ENCODE measurements around the gene SUSD3. TPM values are rescaled to one million over a fixed set of nuclear protein-coding genes. Genes with fewer than 3 reads are reported as not detected.
"Not testable (repeated sequence)": the region's sequence is repeated elsewhere in the genome, so short reads cannot be mapped to it uniquely, and the experiment has no call there.

The SUSD3 gene
- total RNA-seq, 1 experiment from 2014 or later = 0.27 TPM

DNA sequence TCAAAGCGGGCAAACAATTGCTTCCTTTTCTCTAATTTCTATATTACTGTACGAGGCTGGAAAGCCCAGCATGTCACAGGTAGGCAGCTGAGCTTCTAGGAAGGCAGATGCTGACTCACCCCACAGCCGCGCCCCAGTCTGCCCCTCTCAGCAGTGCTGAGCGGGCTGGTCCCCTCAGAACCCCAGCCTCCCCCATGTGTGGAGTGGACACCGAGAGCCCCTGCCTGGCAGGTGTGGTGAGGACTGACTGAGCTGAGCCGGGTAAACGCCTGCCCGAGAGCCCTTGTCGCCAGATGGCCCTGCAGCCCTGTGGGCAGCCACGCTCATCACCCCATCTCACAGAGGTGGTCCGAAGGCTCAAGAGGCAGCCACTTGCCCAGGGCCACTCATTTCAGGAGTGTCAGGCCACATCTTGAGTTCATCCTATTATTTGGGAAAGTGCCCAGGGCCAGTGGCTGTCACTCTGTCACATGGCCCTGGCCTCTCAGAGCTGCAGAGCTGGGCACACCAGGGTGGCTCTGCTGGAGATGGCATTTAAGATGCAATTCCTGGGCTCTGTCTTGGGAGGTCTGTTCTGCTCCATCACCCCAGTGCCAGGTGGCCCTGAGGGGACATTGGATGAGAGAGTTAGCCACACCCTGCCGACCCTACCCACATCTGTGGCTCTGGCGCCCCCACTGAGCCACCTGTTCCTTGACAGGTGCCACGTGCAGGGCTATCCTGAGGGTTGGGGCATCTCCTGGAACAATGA is 50.0 kb downstream of the SUSD3 start:
- DNase-seq (ENCODE audit: extremely low read depth, low read depth) = no peak

DNA sequence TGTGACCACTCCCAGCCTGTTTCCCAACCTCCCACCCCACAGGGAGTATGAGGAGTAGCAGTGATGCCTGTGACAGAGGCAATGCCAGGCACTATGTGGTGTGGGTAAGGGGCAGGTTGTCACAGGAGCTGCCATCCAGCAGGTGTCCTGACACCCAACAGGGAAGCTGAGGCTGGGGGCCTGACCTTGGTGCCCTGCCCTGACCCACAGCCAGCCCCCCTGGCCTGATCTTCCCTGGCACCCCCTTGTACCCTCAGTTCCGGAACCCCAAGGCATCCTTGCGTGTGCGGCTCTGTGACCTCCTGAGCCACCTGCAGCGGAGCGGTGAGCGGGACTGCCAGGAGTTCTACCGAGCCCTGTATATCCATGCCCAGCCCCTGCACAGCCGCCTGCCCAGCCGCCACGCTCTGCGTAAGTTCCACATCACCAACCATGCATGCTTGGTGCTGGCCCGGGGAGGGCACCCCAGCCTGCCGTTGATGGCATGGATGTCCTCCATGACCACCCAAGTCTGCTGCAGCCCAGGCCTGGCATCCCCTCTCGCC is 51.9 kb downstream of the SUSD3 start:
- DNase-seq (ENCODE audit: extremely low read depth, low read depth) = no peak

DNA sequence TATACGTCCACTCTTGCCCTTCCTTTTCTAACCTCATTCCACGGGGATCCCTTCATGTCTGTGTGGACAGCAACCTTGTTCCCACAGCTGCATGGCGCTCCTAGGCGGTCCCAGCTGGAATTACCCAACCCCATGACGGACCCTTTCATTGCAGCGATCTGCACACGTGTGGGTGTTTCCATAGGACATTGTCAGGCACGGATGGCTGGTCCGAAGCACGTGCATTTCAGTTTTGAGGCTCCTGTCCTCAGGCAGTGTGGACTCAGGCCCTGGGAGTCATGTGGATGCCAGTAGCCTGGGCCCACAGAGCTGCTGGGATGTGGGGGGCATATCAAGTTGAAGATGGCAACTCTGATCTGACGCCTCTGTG is 52.5 kb downstream of the SUSD3 start:
- DNase-seq (ENCODE audit: extremely low read depth, low read depth) = no peak

DNA sequence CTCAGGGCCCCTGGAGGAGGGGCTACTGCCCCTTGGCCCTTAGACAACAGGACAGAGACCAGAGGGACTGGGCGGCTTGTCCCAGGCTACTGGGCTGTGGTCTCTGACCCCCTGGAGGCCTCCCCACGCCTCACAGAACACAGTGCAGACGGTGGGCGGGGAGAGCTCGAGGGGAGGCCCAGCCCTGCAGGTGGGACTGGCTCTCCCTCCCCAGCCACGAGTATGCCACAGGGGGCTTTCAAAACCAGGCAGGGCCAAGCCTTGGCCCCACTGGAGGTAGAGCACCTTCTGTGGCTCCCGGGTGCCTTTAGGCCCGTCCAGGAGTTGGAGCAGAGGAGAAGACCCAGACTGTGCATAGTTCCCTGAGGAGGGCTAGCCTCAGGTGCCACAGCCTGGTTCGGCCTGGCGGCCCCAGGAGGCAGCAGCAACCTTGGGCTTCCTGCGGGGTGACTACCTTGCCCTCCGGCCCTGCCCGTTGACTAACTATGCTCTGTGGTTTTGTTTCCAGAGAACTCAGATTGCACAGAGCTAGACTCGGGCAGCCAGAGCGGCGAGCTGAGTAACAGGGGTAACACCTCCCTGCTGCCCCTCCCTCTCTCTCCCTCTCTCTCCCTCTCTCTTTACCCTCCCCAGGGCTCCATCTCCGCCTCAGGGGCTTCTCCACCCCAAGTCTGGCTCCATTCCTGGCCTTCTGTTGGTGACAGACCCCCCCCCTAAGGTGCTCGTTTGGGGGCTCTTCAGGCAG is 53.0 kb downstream of the SUSD3 start:
- DNase-seq (ENCODE audit: extremely low read depth, low read depth) = no peak

DNA sequence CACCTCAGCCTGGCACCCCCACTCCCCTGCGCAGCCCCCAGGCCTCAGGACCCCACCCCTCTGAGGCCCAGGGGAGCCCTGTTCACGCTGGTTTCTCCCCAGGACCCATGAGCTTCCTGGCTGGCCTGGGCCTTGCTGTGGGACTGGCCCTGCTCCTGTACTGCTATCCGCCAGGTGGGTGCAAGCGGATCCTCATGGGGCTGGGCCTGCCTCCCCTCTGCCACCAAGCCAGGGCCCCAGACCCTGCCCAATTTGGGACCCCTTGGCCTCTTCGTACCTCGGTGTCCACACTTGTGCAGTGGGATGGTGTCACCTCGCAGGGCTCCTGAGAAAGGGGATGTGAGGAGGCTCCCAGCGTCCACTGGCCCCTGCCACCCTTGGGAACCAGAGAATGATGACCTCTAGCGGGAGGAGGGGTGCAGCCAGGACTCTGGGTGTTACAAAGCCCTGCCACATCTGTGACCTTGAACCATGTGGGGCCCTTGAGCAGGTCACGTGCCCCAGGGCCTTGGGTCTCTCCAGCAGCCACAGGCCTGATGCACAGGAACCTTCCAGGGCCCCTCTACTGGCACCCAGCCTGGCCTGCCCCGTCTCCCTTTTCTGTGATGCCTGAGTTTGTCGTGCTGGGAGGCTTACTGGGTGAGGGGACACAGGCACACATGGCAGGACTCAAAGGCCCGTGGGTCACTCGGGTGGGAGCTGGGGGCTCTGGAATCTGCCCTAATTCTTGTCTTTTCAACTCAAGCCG is 53.8 kb downstream of the SUSD3 start:
- no peak for DNase-seq (ENCODE audit: extremely low read depth, low read depth)

DNA sequence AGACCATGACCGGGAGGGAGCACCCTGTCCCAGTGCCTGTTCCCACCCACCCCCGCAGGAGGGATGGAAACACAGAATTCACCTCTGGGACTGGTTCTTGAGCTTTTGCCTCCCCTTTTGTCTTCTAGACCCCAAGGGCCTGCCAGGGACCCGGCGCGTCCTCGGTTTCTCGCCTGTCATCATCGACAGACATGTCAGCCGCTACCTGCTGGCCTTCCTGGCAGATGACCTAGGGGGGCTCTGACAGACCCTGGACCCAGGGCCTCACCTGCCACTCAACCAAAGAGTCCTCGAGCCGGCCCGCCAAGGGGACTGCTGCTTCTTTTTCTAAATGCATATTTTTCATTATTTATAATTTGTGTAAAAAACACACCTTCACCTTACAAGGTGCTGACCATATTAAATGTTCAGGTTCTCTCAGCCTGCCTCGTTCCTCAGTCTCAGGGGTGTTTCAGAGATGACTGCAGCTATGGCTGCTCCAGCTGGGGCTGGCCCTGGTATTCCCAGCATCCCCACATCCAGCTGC is 54.4 kb downstream of the SUSD3 start:
- DNase-seq (ENCODE audit: extremely low read depth, low read depth) = no peak

DNA sequence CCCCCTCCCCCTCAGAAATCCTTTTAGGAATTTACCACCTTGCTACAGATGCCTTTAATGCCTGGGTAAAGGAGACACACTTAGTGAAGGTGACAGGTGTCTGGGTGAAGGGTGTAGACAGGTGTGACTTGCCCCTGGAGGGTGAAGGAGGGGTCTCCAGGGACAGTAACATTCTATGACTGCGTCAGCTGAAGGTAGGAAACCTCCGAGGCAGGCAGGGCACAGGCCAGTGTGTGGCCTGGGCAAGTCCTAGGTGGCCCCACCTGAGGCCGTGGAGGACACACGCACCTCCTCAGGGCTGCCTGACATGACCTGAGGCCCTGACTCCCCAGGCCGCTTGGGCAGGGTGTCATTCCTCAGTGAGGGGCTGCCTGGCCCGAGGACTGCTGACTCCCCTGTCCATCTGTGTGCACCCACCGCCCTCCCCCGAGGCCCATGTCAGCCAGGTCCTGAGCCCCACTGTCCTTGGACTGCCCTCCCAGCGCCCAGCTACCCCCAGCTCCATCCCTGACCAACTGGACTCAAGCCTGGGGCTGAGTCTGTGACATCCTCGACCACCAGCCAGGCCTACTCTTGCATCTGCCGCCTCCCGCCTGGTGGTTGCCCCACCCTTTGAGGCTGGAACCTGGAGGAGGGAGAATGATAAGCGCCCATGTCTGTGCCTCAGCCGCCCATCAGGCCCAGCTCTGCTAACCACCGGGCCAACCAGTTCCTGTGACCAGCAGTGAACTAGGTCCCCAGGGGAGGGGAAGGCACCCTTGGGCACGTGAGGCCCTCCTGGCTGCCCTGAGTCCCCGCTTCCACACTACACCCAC is 55.9 kb downstream of the SUSD3 start:
- DNase-seq (ENCODE audit: extremely low read depth, low read depth) = no peak

DNA sequence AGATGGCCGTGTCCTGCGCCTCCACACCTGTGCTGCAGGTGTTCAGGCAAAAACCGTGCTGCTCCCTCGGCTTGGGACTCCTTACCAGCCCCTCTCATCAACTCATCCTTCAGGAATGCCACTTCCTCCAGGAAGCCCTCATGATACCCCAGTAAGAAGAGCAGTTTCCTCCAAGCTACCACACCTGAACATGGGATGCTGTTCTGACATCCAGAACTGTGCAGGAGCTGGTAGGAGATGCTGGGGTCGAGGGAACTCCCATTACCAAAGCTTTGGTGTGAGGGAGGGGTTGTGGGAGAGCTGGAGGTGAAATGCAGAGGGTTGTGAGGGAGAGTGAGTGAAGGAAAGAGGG is 56.5 kb downstream of the SUSD3 start:
- no peak for DNase-seq (ENCODE audit: extremely low read depth, low read depth)

DNA sequence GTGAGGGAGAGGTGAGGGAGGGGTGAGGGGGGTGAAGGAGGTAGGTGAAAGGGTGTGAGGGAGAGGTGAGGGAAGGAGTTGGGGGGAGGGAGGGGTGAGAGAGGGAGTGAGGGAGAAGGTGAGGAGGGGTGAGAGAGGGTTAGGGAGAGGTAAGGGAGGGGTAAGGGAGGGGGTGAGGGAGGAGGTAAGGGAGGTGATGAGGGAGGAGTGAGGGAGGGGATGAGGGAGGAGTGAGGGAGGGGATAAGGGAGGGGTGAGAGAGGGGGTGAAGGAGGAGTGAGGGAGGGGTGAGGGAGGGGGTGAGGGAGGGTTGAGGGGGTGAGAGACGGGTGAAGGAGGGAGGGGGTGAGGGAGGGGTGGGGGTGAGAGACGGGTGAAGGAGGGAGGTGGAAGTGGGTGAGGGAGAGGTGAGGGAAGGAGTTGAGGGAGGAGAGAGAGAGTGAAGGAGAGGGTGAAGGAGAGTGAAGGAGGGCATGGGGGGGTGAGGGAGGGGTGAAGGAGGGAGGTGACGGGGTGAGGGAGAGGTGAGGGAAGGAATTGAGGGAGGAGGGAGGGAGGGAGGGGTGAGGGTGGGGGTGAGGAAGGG is 57.1 kb downstream of the SUSD3 start:
- no peak for DNase-seq (ENCODE audit: extremely low read depth, low read depth)

DNA sequence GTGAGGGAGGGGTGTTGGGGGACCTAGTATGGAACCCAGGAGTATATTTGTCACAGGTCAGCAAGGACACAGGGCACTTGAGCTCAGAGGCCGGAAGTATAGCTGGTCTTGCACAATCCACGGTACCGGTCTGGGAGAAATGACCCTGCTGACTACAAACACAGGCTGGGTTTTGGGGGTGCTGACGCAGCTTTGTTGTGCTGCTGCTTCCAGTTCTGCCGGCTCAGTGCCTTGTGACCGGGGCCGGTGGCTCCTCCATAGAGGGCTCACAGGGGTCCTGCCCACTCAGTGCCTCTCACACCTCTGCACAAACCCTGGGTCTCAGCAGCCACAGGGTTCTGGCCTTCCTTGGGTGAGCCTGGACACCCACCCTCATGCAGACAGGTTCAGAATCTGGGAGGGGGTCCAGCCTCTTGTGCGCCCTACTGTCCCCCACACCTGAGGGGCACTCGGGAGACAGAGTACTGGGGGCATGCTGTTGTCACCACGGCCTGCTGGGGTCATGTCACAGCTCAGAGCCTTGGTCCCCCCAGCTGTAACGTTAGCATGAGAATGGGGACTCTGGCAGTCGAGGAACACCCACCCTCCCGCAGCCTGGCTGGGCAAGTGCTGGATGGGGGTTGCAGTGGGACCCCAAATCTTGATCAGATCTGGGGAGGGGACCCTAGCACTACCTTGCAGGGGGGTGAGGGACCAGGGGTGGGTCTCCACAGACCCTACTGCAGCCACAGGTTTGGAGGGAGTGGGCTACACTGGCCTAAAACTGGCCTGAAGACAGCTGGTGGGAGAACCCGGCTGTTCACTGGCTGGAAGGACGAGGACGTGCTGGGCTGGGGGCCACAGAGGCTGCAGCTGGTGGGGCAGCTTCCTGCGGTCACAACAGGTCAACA is 57.8 kb downstream of the SUSD3 start:
- DNase-seq (ENCODE audit: extremely low read depth, low read depth) = peak; percentile 58

DNA sequence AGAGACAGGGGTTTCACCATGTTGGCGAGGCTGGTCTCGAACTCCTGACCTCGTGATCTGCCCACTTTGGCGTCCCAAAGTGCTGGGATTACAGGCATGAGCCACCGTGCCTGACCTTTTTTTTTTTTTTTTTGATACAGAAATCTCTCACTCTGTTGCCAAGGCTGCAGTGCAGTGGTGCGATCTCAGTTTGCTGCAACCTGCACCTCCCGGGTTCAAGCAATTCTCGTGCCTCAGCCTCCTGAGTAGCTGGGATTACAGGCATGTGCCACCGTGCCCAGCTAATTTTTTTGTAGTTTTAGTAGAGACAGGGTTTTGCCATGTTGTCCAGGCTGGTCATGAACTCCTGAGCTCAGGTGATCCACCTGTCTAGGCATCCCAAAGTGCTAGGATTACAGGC is 59.0 kb downstream of the SUSD3 start:
- DNase-seq (ENCODE audit: extremely low read depth, low read depth) = not testable (repeated sequence)

DNA sequence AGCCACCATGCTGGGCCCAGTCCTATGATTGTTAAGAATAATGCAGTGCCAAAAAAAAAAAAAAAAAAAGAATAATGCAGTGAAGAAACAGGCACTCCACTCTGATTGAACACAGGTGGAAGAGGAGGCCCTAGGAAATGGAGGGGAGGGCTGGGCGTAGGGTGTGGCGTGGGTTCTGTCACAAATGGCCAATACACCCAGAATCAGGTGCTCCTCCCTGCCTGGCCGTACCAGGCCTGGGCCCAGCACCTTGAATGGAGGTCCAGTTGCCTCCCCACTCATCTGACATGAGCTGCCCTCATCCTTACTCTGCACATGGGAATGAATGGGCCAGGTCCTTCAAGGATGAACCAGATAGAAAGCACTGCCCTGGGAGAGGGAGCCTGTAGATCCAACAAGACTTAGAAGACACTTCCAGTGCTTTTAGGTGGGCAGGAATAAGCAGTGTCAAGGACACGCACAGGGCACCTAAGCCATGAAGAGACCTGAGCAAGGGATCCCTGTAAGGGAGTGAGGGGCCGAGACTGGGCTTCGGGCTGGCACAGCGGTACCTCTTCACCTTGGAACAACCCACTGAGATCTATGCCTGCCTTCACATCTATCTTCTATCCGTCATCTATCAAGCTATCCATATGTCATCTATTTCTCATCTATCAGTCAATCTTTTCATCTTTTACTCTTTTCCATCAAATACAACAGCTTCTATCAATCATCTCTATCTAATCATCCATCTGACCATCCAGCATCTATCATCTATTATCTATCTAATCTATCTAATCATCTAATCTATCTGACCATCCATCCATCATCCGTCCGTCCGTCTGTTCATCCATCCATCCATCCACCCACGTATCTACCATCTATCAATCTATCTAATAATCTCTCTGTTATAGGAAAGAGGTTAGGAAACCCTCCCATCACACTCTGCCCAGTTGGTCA is 59.7 kb downstream of the SUSD3 start:
- DNase-seq (ENCODE audit: extremely low read depth, low read depth) = no peak

DNA sequence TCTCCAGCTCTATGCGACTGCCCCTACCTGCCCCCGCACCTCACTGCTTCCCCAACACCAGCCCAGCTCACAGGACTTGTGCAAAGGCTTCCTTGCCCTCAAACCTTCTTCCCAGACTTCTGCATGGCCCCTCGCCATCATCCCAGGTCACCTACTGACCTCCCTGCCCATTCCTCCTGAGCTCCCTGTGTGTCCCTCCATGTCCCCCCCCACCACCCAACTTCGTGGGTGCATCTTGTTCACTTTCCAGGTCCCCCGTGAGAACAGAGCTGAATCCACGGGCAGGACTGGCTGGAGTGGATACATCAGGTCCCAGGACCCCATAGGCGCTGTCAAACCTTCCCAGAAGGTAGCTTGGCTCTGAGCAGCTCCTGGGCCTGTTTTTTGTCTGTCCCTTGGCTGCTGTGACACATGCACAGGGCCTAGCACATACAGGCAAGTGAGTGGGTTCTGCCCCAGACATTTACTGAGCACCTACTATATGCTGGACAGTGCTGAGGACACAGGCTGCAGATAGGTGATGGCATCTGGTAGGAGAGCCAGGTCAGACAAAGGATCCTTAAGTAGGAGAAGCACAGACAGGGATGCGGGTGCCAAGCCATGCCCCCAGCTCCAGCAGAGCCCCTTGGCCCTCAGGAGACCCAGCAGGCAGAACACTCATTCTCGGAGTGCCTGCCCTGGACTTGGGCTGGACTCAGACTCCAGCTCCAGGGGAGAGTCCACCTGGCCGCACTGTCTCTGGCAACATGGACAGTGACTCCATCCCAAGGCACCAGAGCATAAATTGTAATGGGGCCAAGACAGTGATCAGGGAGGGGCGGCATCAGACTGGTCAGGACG is 60.6 kb downstream of the SUSD3 start:
- DNase-seq (ENCODE audit: extremely low read depth, low read depth) = no peak

DNA sequence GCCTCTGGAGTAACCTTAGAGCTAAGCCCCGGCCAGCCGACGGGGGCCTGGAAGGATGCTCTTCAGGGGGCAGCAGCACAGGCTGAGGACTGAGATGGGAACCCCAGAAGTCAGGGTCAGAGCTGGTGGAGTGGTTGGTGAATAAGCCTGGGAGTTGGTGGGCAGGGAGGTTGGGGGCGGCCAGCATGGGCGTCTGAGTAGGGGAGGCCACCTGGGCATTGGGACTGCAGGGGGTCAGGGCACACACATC is 61.1 kb downstream of the SUSD3 start:
- DNase-seq (ENCODE audit: extremely low read depth, low read depth) = no peak

DNA sequence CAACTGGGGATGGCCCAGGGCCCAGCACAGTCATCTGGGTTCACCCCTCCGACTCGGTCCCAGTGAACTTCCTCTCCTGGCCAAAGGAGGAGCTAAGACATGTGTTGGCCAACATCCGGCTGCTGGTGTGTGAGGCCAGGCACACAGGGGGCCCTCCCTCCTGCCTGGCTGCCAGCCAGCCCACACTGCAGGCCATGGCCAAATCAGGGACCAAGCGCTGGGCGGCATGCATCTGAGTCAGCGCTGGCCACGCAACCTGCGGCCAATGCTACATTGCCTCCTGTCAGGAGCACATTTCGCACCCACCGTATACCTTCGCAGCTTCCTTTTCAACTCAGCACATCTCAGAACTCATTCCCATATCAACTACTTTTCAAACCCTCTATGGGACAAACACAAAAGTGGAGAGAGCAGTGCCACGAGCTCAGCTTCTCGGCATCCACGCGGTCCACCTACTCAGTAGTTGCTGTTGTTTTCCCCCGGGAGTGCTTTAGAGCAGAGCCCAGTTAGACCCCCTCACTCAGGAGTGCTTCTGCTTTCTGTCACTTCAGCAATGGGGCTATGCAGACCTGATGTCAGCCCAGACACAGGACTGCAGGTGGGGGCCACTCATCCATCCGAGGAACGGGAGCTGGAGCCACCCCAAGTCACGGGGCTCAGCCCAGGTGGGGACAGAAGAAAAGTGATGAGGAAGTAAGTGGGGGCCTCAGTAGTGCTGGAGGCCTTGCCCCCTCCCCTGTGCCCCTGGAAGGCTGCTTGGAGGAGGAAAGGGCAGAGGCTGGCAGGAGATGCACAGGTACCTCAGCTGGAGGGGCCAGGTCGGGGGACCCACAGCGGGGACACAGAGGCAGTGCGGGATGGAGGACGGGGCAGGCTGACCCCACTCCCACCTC is 61.7 kb downstream of the SUSD3 start:
- DNase-seq (ENCODE audit: extremely low read depth, low read depth) = peak; percentile 95

DNA sequence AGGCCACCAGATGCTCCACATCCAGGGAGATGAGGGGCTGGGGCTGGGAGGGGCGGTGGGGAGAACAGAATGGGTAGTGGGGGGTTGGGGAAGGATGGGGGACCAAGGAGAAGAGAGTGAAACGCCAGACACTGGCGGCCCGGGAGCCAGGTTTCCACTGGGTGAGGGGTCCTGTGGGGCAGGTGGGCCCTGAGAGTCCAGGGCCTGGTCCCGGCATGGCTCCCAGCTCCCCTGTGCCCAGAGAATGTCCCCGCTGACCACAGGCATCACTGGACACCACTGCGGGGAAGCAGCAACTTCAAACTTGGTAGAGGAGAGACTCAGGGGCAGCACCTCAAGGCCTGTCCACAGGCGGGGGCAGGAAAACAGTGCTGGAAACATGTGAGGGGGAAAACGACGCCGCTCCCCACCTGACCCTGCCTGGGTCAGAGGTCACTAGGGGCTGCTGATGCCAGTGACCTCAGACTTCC is 62.4 kb downstream of the SUSD3 start:
- DNase-seq (ENCODE audit: extremely low read depth, low read depth) = no peak
